Uterus (tissue), 2 donors: ENCODE results near the gene SSR1.
"Not testable (repeated sequence)": the region's sequence is repeated elsewhere in the genome, so short reads cannot be mapped to it uniquely, and the experiment has no call there.

Experiments used
- CTCF ChIP-seq, 4 experiments: fragments of 200-600 bp in 2 of 4; fragments of 450-650 bp in 2 of 4; sonication (generic) in 2 of 4; IDR thresholded peaks; one replicate each; pipeline ENCODE4 v1.5.1; 2016 to 2019; ENCODE audit warnings: antibody characterized with exemption in 4 of 4, mild to moderate bottlenecking in 2 of 4, moderate library complexity in 1 of 4
- POLR2A ChIP-seq, 2 donors: fragments of 450-650 bp; IDR thresholded peaks; one replicate each; pipeline ENCODE4 v1.6.1; 2016; ENCODE audit warnings: antibody characterized with exemption in 2 of 2, mild to moderate bottlenecking in 1 of 2, moderate library complexity in 1 of 2

GRCh38 chr6:7351916-7352315 lies 38.9 kb upstream of the SSR1 start:
- TF ChIP-seq CTCF, POLR2A (IDR thresholded peaks at IDR 0.05): not testable (repeated sequence)
